LNCaP clone FGC (cell line): Measurements from ENCODE around the gene IRF2BP1.
A peak's percentile ranks its signal among the peaks of the same experiment; 100 is the strongest.

Source experiments
- DNase-seq: peaks from one replicate; pipeline ENCODE4 v3.0.0-alpha.2; 2011; ENCODE audit warnings: low read depth
- H3K4me3 ChIP-seq: 2 replicates; pipeline ENCODE4 v1.5.1; 2011; ENCODE audit warnings: mild to moderate bottlenecking, low read depth, low read length, control low read depth
- TF ChIP-seq, protein P1 (sequence below): IDR thresholded peaks from 2 replicates; pipeline ENCODE4 v1.5.1; 2012; ENCODE audit warnings: mild to moderate bottlenecking; ENCODE audit not compliant: control insufficient read depth, insufficient read depth; ENCODE audit errors: extremely low read depth

The IRF2BP1 gene

DNA sequence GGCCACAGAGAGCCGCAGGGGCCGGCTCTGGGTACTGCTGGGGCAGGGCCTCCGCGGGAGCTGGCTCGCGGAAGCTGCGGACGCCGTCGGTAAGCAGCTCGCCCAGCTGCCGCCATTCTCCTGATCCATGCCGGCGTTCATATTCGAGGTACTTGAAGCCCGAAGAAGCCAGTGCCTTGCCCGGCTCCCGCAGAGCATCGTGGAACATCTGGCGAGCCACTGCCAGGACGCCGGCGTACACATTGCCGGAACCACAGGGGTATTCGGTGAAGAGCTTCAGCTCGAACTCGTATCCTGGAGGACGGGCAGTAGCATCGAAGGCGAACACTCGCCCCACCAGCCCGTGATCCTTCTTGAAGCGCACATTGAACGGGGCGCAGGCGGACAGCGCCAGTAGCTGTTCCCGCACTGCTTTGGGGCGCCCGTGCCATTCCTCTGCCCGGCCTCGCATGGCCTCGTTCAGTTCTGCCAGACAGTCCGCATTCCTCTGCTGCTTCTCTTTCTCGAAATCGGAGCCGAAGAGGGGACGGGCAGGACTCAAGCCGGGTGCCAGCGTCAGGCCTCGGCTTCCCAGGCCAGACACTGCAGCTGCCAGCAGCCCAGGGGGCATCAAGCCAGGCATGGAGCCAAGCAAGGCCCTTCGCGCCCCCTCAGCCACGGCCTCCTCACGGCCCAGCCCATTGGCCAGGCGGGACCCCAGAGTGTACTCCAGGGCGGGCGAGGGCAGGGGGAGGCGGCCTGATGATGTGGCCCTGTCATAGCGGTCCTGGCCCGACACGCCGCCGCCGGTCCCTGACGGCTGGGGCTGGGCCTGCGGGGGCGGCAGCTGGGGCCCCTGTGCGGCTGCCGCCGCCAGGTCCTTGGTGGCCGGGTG is 1.0 kb downstream of the IRF2BP1 start:
- no peak for DNase-seq
- H3K4me3 ChIP-seq: peak overlapping the region; percentile 51
- TF ChIP-seq, protein P1, sequence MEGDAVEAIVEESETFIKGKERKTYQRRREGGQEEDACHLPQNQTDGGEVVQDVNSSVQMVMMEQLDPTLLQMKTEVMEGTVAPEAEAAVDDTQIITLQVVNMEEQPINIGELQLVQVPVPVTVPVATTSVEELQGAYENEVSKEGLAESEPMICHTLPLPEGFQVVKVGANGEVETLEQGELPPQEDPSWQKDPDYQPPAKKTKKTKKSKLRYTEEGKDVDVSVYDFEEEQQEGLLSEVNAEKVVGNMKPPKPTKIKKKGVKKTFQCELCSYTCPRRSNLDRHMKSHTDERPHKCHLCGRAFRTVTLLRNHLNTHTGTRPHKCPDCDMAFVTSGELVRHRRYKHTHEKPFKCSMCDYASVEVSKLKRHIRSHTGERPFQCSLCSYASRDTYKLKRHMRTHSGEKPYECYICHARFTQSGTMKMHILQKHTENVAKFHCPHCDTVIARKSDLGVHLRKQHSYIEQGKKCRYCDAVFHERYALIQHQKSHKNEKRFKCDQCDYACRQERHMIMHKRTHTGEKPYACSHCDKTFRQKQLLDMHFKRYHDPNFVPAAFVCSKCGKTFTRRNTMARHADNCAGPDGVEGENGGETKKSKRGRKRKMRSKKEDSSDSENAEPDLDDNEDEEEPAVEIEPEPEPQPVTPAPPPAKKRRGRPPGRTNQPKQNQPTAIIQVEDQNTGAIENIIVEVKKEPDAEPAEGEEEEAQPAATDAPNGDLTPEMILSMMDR: no peak

GRCh38 chr19:45883881-45884681 is 1.9 kb downstream of the IRF2BP1 start:
- TF ChIP-seq, protein P1: no peak
- H3K4me3 ChIP-seq: peak overlapping the region; percentile 76
- DNase-seq: no peak

GRCh38 chr19:45883586-45883880 is 2.4 kb downstream of the IRF2BP1 start:
- DNase-seq: no peak
- TF ChIP-seq, protein P1: no peak
- peak overlapping the region; percentile 76 for H3K4me3 ChIP-seq

DNA sequence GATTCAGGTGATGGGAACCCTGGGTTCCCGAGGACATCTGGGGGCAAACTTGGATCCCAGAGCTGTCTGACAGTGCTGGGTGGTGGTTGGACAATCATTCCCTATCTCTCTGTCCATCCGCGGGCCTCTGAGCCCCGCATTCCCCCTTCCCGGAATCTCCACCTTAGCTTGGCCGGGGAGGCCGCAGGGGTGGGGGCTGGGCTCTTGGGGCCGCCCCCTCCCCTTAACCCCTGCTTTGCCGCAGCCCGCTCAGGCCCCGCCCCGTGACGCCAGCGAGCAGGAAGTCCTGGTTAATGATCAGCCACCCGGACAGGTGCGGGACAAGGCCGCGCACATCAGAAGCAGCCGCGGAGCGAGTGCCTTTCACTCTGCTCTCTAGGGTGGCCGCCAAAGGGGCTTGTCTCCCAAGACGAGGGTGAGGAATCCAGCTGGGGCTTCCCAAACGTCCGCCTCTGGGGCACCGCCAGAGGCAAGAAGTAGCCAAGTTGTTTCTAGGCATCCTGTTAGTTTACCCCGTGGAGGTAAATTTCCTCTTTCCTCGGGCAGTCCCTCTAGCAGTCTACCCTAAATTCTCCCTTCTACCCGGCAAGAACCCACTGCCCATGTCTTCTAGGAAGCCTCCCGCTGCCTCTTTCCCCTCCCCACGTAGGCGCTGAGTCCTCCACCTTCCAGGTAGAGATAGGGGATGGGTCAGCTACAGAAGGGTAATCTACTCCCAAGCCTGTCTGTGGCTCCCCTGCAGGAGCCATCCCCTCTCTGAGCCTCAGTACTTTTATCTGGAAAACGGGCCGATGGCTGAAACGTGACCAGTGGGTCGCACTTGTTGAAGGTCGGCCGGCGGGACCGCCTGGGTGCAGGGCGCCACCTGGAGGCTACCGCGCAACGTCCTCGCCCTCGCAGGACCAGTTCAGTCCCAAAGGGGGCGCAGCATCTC is 3.0 kb downstream of the IRF2BP1 start:
- peak overlapping the region; percentile 76 for H3K4me3 ChIP-seq
- TF ChIP-seq, protein P1: peak; percentile 98
- DNase-seq: no peak

DNA sequence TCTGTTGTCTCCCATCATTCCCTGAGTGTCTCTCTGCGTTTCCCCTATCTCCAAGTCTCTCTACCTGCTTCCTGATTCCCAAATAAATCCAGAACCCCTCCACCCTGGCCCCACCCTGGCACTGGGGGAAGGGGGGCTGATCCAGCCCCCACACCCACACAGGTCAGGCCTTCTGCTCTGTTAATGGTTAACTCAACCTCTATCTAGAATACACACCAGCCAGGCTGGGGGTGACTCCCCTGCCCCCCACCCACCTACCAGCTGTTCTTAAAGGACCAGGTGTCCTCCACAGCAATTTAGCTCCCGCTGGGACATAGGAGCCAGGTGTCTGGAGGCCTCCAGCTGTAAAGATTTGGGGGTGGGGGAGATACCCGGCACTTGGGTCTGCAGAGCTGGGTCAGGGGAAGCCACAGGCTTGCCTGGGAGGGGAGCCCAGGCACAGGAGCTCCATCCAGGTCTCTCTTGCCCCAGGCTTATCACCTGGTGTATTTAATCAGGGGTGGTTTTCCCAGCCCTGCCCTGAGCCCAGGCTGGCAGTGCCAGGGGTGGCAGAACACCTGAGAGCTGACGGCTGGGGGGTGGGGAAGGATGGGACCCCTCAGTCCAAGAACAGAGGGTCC is 3.9 kb downstream of the IRF2BP1 start:
- TF ChIP-seq, protein P1: no peak
- DNase-seq: no peak
- H3K4me3 ChIP-seq: peak overlapping the region; percentile 76
